Panc1 (cell line): ENCODE results near the gene ZBTB7A. TPM values are rescaled to one million over a fixed set of nuclear protein-coding genes. Genes with fewer than 3 reads are reported as not detected.

Experiments
- ATAC-seq: fragments of 200-7000 bp; cut with Tn5 transposase; 2 replicates; pipeline ENCODE4 v1.9.1; 2020; ENCODE audit warnings: mild to moderate bottlenecking, moderate library complexity
- BruUV-seq: library from RNA; stranded (reverse); fragments of 400-500 nt; replicated peaks from 2 replicates; lab custom pipeline; 2021; lab: Mats Ljungman, UMichigan
- CTCF ChIA-PET: fragments of 300-600 bp; sonication (Branson Sonifier 250); formaldehyde crosslinking; loops from one replicate; lab custom pipeline; 2022; ENCODE audit warnings: antibody characterized with exemption; lab: Charles Lee
- POLR2A ChIA-PET: fragments of 300-600 bp; sonication (Branson Sonifier 250); formaldehyde crosslinking; loops from one replicate; lab custom pipeline; 2022; ENCODE audit warnings: antibody characterized with exemption; lab: Charles Lee
- DNase-seq: peaks from one replicate; pipeline ENCODE4 v3.0.0-alpha.2; 2010; ENCODE audit warnings: low read depth, low spot score
- H3K27ac ChIP-seq: 2 replicates; pipeline ENCODE4 v1.5.1; 2011; ENCODE audit warnings: mild to moderate bottlenecking, low read length, inconsistent platforms
- H3K27me3 ChIP-seq: fragments of 200-500 bp; sonication (Bioruptor generic); 2 replicates; pipeline ENCODE4 v1.6.0; 2014; ENCODE audit warnings: low read length, inconsistent platforms; ENCODE audit not compliant: control insufficient read depth, insufficient read depth
- H3K36me3 ChIP-seq: fragments of 200-500 bp; sonication (Bioruptor generic); 2 replicates; pipeline ENCODE4 v1.5.1; 2014; ENCODE audit warnings: inconsistent platforms, mild to moderate bottlenecking, low read length, moderate library complexity; ENCODE audit not compliant: control insufficient read depth, insufficient read depth
- H3K4me1 ChIP-seq: 2 replicates; pipeline ENCODE4 v1.5.1; 2011; ENCODE audit warnings: inconsistent platforms, mild to moderate bottlenecking, low read length, moderate library complexity; ENCODE audit not compliant: control insufficient read depth, insufficient read depth
- H3K4me3 ChIP-seq, 2 experiments: 2 replicates each; pipeline ENCODE4 v1.5.1; 2011 to 2012; ENCODE audit warnings: low read depth in 2 of 2, low read length in 2 of 2, mild to moderate bottlenecking in 2 of 2, inconsistent platforms in 1 of 2, moderate library complexity in 1 of 2
- H3K9me3 ChIP-seq: fragments of 200-500 bp; sonication (Bioruptor generic); 2 replicates; pipeline ENCODE4 v1.5.1; 2014; ENCODE audit warnings: low read depth, mild to moderate bottlenecking, inconsistent platforms, low read length, moderate library complexity; ENCODE audit not compliant: control insufficient read depth, insufficient read depth
- CTCF ChIP-seq: fragments of 450-650 bp; IDR thresholded peaks from 2 replicates; pipeline ENCODE4 v1.5.1; 2017; ENCODE audit warnings: mild to moderate bottlenecking
- POLR2AphosphoS5 ChIP-seq: IDR thresholded peaks from 2 replicates; pipeline ENCODE4 v1.6.1; 2012; ENCODE audit warnings: mild to moderate bottlenecking, low read depth, low read length, moderate library complexity
- SIN3A ChIP-seq: IDR thresholded peaks from 2 replicates; pipeline ENCODE4 v1.6.1; 2012; ENCODE audit warnings: low read depth, mild to moderate bottlenecking, low read length, moderate library complexity, borderline replicate concordance; ENCODE audit not compliant: insufficient read depth
- TCF7L2 ChIP-seq: IDR thresholded peaks from 2 replicates; pipeline ENCODE4 v1.6.1; 2011; ENCODE audit warnings: mild to moderate bottlenecking, low read depth, low read length, inconsistent platforms
- in situ Hi-C: cut with HindIII; loops from 2 replicates; pipeline ENCODE4 v1.10.0; 2016; ENCODE audit warnings: low sequenced_read_pairs, low pct_unique_long_range_greater_than_20kb
- intact Hi-C: fragments of 100-400 bp; cut with micrococcal nuclease; formaldehyde crosslinking; loops from one replicate; pipeline ENCODE4 v1.10.0; 2022; ENCODE audit not compliant: unreplicated experiment
- total RNA-seq: library from RNA; stranded (reverse); gene quantifications from one replicate; pipeline ENCODE4 v1.2.1, GENCODE V29; 2021; ENCODE audit not compliant: unreplicated experiment
- TF ChIP-seq, protein P1 (sequence below), 2 experiments: IDR thresholded peaks; 2 replicates each; pipeline ENCODE4 v1.6.1; 2011 to 2012; ENCODE audit warnings: low read depth in 2 of 2, control low read depth in 1 of 2, low read length in 1 of 2, mild to moderate bottlenecking in 1 of 2, moderate library complexity in 1 of 2; ENCODE audit not compliant: insufficient read depth in 1 of 2

ZBTB7A gene
- total RNA-seq, 1 experiment from 2014 or later: 48.0 TPM

DNA sequence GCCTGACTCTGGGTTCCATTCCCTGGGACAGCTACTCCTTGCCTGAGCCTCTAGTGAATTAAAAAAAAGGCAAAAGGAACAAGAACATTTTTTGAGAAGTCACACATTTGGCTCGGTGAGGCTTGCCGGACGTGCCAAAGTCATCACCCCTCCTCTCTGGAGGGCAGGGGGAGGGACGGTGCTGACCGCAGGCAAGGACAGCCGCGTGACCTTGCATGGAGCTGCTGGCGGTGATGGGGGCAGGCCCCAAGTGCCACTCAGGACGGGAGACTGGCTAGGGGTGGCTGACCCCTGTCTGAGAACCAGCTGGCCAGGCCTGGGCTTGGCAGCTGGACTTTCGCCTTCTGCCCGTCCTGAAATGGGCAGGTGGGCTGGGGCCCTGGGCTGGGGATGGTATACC lies 30.8 kb upstream of the ZBTB7A start:
- DNase-seq: no peak
- POLR2A ChIA-PET: no interaction called here
- no peak for ATAC-seq
- CTCF ChIA-PET: no interaction called here
- H3K4me3 ChIP-seq: no peak overlapping the region
- no peaks in the 10 kb centered on the region for H3K27me3 ChIP-seq
- no TSS peak for BruUV-seq
- H3K36me3 ChIP-seq: no peaks in the 10 kb centered on the region
- intact Hi-C loops: no loop called here
- no peak overlapping the region for H3K27ac ChIP-seq
- TF ChIP-seq POLR2AphosphoS5: no peak
- TF ChIP-seq, protein P1, sequence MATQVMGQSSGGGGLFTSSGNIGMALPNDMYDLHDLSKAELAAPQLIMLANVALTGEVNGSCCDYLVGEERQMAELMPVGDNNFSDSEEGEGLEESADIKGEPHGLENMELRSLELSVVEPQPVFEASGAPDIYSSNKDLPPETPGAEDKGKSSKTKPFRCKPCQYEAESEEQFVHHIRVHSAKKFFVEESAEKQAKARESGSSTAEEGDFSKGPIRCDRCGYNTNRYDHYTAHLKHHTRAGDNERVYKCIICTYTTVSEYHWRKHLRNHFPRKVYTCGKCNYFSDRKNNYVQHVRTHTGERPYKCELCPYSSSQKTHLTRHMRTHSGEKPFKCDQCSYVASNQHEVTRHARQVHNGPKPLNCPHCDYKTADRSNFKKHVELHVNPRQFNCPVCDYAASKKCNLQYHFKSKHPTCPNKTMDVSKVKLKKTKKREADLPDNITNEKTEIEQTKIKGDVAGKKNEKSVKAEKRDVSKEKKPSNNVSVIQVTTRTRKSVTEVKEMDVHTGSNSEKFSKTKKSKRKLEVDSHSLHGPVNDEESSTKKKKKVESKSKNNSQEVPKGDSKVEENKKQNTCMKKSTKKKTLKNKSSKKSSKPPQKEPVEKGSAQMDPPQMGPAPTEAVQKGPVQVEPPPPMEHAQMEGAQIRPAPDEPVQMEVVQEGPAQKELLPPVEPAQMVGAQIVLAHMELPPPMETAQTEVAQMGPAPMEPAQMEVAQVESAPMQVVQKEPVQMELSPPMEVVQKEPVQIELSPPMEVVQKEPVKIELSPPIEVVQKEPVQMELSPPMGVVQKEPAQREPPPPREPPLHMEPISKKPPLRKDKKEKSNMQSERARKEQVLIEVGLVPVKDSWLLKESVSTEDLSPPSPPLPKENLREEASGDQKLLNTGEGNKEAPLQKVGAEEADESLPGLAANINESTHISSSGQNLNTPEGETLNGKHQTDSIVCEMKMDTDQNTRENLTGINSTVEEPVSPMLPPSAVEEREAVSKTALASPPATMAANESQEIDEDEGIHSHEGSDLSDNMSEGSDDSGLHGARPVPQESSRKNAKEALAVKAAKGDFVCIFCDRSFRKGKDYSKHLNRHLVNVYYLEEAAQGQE (IDR thresholded peaks at IDR 0.05; ENCODE audit: insufficient read depth in 1 of 2, low read depth in 2 of 2, low read length in 1 of 2): no peak
- in situ Hi-C loops: no loop called here
- H3K4me1 ChIP-seq: no peaks in the 10 kb centered on the region
- H3K9me3 ChIP-seq: no peaks in the 10 kb centered on the region

GRCh38 chr19:4096049-4096892 lies 29.6 kb upstream of the ZBTB7A start:
- in situ Hi-C loops (no loop called here), intact Hi-C loops (no loop called here)
- ChIA-PET POLR2A (no interaction called here), CTCF (no interaction called here)
- TF ChIP-seq, protein P1 (IDR thresholded peaks at IDR 0.05; ENCODE audit: insufficient read depth in 1 of 2, low read depth in 2 of 2, low read length in 1 of 2): no peak
- TF ChIP-seq POLR2AphosphoS5: no peak
- no peak for TF ChIP-seq SIN3A
- no peak for TF ChIP-seq TCF7L2
- TF ChIP-seq CTCF: no peak
- no peaks in the 10 kb centered on the region for H3K36me3 ChIP-seq
- H3K4me3 ChIP-seq: no peak overlapping the region
- no peak overlapping the region for H3K27ac ChIP-seq
- ATAC-seq: no peak
- no peak for DNase-seq
- no peaks in the 10 kb centered on the region for H3K4me1 ChIP-seq
- H3K9me3 ChIP-seq: no peaks in the 10 kb centered on the region
- BruUV-seq: no TSS peak
- no peaks in the 10 kb centered on the region for H3K27me3 ChIP-seq
